GM18861 (cell line): ENCODE data around the gene TSHB.

Source experiments
- ATAC-seq: cut with Tn5 transposase; IDR thresholded peaks from one replicate; pipeline ENCODE4 v1.9.1; 2021; ENCODE audit not compliant: unreplicated experiment

TSHB gene

DNA sequence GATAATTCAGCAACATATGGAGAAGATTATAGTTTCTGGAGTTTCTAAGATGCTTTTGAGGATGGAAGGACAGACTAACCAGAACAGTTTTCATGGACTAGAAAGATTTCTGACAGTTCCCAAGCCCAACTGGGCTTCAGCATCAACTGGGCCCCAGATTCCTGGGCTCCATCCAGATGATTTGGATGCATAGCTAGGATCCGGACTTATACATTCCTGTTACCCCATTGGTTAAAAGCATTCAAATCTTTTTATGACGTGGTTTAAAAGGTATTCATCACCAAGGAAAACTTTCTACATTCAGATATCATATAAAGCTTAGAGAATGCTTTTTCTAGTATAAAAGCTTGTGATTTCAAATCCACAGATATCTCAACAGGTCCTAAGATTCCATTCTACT, 29.7 kb downstream of the TSHB start:
- ATAC-seq, result no peak

DNA sequence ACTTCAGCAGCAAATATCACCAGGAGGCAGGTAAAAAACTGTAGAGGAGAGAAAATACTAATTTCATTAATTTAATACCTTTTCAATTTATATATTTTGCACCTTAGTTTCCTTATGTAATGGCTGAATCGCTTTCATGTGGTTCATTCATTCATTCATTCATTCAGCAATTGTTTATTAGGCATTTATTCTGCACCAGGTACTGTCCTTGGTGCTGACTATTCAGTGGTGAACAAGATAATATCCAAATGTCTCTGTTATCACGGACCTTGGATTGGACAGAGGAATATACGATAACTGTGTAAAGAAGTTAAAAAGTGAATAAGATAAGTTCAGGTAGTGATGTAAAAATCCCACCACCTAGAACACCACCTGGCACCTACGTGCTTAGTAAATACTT, 30.9 kb downstream of the TSHB start:
- no peak for ATAC-seq

DNA sequence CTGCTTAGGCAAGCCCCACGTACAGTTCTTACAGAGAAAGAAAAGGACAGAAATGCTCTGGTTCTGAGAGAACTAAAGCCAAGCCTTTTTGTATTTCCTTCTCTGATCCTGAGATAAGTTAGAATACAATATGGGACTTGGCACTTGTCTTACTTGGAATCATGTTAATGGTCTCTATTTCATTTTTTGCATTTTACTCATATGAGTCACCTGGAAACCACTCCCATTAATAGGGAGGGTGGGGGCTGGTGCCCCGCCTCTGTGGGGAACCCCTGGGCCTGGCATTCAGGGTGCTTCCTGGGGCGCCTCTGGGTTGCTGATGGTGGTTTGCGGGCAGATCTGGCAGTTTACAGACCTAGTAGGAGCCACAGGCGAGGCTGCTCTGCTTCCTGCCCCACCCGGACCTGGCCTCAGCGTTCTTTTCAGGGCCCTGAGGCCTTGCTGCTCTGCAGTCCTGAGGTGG, 32.9 kb downstream of the TSHB start:
- ATAC-seq, result peak; percentile 73

DNA sequence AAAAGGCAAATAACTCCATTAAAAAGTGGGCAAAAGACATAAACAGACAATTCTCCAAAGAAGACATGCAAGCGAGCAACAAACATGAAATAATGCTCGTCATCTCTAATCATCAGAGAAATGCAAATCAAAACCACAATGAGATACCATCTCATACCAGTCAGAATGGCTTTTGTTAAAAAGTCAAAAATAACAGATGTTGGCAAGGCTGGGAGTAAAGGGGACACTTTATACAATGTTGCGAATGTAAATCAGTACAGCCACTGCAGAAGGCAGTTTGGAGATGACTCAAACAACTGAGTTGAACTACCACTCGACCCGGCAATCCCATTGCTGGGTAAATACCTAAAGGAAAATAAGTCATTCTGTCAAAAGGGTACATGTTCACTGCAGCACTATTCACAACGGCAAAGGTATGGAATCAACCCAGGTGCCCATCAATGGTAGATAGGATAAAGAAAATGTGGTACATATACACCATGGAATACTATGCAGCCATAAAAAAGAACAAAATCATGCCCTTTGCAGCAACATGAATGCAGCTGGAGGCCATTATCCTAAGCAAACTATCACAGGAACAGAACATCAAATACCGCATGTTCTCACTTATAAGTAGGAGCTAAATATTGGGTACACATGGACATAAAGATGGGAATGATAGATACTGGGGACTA, 33.7 kb downstream of the TSHB start:
- peak; percentile 50 for ATAC-seq

DNA sequence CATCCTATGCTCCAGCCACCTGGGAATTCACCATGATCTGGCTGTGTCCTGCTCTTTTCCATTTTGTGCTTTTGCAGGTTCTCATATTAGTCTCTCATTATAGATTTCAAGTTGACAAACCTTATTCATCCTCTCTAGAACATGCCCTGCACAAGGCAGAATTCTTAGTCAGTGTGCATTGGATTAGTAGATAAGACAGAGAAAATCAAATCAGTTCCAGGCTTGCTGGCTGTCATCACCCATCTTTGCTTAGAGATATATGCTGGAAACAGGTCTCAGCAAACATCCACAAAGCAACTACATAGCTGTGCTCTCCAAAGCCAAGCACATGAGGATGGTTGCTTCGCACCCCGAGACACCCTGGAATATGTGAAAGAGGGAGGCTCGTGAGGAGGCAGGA, 34.8 kb downstream of the TSHB start:
- no peak for ATAC-seq

DNA sequence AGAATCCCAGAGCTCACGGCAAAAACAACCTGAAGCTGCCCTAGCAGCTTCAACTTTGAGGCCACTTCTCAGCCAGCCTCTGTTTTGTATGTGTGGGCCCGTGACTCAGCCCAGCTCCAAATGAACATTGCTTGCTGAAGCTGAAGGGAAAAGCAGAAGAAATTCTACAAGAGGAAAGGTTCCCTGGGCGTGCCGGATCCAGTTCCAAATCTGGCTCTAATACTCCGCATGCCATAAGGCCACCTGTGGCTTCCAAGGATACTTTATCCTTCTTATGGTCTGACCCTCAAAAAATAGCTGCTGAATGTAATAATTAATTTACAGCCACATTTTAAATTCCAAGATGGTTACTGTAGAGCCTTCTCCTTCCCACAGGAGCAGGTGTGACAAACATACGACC, 35.4 kb downstream of the TSHB start:
- no peak for ATAC-seq

DNA sequence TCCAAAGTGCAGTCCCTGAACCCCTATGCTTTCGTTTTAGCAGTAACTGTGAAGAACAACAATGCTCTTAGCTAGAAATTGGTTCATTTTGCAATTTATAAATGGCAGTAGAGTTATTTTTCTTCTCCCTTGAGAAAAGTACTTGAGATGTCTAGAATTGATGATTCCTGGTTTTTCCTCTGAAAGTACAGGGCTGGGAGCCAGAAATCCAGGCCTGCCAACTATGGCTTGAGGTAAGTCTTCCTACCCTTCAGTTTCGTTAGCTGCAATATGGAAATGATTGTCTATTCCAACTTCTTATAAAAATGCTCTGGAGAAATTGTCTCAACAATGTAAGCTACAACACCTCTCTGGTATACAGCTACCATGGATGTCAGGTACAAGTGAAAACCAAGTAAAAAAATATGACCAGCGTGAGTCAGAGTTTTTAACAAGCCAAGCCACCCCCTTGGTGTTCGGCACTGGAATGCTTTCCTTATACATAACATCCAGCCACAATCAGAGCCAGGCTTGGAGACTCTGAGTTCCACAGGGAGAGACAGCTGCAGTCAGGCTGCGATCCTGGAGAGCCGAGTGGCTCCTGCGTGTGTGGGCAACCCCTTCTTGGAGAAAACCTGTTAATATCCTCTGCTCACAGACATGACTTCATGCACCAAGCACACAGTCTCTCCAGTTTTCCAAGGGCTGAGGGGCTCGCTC, 37.7 kb downstream of the TSHB start:
- ATAC-seq, result no peak

DNA sequence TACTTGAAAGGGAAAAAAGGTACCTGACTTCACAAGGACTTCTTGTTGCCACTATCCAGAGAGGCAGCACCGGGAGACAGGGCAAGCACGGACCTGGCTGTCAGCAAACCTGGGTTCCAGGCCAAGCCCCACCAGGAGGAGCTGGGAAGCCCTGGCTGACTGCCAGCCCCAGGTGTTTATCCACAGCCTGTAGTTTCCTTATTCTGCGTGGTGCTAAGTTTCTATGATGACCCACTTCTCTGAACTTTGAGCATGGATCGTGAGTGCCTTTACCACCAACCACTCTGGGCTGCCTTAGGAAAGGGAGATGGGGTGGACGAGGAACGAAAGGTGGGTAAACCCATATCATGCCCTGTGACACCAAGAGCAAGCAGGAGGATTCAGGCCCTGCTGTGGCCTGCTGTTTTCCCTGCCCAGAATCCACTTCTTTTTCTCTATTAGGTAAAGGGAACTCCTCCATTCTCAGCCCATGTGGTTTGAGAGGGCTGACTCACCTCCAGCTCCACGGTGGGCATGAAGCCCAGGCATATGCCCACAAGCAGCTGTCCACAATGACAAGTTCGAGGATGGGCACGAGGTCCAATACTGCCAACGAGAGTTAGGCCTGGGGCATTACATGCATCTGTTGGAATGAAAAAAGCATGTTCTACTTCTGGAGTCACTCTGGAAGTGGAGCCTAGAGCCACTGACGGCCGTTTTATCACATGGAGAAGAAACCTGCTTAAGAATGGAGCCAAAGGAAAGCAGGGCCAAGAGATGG, 39.4 kb downstream of the TSHB start:
- ATAC-seq, result no peak

DNA sequence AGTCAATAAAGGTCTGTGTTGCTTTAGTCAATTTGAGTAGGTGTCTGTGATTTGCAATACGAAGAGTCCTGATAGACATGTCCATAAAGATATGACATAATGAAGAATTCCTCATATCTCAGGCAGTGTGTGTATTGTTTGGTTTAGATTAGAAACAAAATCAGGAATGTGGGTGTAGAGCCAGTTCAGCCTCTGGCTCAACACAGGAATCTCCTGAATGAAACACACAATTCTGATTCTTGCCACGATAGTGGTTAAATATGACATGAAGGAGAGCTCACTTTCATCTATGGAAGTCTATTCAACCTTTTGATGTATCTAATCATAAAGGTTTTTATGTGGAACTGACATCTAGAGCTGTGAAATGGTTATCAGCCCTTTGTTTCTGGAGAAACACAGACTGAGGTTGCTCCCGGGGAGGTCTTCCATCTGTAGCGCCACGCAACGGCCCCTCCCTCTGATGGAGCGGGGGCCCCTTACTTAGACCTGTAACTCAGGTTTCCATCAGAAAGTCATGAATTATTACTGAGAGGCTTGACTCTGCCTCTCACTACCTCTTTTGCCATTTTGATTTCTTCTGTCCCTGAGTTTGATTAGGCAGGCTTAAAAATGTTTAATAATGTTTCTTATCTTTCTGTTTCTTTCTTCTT, 40.2 kb downstream of the TSHB start:
- no peak for ATAC-seq

DNA sequence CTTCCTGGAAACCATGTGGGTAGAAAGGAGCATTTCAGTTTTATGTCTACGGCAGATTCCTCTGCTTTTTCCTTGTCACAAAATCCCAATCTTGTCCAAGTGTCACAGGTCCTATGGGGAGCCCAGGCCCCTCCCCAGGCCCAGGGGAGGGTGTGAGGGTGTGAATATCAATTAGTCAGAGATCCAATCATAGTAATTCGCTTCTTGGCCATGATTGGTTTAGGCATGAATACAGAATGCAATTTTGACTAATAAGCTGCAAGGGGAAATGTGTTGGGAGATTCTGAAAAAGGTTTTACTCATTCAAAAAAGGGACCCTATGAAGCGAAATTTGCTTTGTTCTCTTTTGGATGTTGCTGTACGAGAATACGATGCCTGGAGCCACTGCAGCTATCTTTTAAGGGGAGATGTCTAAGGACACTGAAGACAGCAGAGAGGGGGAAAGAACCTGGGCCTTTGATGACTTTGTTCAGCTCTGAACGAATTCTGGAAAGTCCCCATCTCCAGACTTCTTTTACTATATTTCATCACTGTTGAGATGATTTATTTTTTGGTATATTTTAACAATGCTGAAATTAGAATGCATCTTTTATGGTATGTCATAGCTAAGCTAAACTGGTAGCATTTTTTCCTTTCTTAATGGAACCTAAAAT, 41.5 kb downstream of the TSHB start:
- ATAC-seq, result no peak

DNA sequence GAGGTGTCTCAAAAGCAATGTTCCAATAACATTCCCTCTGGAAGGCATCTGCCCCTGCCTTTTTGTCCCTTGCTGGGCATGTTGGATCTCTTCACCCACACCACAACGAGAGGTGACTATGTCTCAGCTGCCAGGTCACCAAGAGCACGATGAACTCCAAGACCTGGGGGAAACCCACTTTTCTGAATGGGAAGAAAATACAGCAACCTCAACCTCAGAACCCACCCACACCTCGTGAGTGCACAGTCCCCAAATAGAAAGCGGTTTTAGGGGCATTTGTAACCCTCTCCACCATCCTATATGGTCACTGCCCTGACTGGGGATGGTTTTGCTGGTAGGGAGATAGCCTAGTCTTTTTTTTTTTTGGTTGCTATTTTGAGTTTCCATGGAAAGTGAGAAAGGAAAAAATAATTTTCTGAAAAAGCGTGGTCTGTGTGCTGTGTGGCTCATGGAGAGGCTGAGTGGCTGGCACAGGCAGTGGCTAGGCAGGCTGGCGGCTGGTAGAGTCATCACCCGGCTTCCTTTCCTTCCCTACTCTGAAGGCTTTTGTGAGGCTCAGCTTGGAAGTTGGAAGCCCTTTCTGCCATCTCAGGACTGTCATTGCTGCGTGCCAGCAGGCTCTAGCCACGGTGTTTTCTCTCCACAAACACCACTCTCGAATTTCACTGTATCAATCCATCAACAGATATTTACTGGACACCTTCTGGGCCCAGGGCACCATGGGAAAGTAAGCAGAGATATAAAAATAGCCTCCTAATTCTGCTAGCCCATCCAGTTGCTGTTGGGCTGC, 43.9 kb downstream of the TSHB start:
- ATAC-seq, result no peak

DNA sequence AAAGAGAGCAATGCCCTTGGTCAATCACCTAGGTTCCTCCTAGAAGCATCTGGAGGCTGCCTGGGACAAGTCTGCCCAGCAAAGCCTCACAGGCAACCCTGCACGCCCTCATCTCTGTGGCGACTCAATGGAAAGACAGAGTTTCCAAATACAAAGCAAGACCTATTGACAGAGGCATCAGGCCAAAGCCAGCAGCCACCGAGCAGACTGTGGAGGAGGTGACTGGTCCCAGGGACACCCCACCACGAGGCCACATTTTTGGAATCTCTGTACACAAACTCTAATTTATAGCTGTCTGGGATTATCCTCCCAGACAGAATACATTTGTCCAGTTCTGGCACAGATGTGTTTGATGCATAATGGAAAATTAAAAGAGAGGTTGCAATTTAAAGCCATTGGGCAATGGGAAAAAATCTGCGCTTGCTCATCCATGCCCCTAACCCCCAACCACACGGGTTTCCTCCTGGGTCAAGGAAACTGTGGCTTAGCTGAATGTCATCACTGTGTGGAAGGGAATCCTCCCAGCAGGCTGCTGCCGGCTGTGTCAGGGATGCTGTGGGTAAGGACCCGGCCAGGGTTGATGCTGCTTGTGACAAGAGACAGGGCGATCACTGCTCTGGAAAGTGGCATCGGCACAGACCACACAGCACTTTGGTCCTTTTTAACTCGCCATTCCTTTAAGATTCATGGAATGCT, 45.4 kb downstream of the TSHB start:
- ATAC-seq, result no peak

DNA sequence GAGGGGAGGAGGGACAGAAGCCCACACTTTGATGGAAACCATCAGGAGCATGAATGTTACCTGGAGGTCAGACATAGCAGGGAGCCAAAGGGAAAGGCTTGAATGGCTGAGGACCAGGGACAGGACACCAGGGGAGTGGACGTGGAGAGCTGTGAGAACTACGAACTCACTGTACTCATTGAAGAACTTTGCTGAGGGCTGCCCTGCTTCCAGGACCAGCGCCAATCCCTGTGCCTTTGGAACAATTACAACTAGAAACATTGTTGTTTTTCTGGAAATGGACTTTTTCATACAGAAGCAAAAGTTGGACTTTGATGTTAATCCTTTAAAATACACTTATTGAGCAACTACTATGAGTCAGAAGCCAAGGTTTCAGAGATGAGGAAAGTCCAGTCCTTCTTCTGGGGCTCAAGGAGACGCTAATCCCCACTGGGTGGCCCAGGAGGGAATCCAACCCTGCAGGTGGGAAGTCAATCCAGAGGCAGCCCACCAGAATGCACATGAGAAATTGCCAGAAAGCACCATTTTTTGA, 46.8 kb downstream of the TSHB start:
- ATAC-seq, result no peak

DNA sequence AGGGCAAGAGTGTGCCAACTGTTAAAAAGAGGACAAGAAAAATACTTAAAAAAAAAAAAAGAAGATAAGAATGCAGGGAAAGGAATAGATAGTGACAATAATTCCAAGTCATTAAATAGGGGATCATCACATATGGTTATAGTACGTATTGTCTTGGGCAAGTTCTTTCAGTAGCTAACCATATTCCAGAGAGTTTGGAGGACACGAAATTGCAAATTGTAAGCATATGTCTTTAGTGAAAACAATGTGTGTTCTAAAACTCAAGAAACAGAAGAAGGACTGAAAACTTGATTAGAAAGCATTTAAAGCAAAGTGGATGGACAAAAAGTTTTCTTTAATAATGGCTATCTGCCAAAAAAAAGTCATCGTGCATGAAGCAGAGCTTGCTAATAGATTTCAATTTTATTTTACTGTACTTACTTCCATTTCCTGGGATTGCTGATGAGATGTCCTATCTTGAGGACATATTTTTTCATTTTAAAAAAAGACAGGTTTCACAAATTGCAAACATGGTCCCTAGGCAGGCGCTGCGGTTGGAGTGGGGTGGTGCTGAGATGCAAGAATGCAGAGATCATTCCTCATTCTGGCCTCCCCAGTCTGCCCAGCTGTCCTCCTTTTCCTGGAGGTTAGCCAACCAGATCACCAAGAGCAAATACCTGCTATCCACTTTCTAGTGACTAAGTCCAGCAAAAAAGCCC, 47.8 kb downstream of the TSHB start:
- ATAC-seq, result no peak

DNA sequence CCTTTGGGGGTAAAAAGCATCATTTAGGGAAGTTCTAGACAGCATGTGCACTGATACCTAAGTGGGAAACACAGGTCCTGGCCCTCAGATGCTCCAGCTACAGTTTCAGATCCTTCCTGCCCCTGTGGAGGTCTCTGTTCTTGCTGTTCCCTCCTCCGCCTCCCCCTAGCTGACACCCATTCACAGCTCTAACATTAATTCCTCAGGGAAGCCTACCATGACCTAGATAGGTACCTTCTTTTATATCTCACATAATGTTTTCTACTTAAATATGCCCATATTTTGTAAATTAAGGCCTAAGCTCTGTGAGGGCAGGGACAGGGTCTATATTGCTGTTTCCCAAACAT, 48.3 kb downstream of the TSHB start:
- no peak for ATAC-seq

DNA sequence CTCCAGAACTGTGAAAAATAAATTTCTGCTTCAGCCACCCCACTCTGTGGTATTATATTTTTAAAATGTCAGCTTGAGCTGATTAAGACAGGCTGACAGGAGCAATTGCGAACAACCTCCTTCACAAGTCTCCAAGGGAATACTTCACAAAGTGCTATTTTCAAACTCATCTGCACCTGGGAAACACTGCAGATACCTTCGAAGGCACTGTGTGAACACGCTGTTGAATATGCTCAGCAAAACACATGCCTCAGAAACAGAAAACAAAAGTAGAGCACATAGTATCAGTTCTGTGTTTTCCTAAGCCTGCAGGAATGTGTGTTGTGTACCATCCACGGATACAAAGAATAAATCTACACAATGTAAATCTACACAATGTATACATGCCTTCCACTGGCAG, 49.1 kb downstream of the TSHB start:
- no peak for ATAC-seq

DNA sequence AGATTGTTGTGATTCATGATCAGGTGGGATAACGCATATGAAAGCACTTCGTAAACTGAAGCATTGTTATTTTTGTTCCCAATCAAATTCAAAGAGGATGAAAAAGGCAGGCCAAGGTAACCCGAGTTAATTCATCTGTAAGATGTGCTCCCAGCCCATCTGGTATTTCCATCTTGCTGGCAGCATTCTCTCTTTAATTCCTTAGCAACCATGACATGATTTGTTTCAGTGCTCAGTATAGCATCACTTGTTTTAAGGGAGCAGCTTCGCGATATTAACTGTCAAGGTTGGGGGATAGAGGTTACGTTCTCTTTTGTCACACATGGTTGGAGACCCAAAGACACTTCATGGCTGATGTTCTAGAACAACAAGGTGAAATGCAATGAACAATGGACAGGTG, 53.3 kb downstream of the TSHB start:
- no peak for ATAC-seq
